Activated CD4-positive, alpha-beta memory T cell treated with anti-CD3 and anti-CD28 coated beads for 36 hours (primary cell): ENCODE data around the gene TPSB2. TPM values are rescaled to one million over a fixed set of nuclear protein-coding genes. Genes with fewer than 3 reads are reported as not detected.
"Not testable (repeated sequence)": the region's sequence is repeated elsewhere in the genome, so short reads cannot be mapped to it uniquely, and the experiment has no call there.

Source experiments
- CTCF ChIA-PET: fragments of 350-600 bp; sonication (Branson Sonifier 250); formaldehyde crosslinking; loops from one replicate; lab custom pipeline; 2021; ENCODE audit warnings: antibody characterized with exemption, inconsistent platforms; lab: Charles Lee
- POLR2A ChIA-PET: fragments of 350-600 bp; sonication (Branson Sonifier 250); formaldehyde crosslinking; loops from one replicate; lab custom pipeline; 2021; ENCODE audit warnings: antibody characterized with exemption; lab: Charles Lee
- DNase-seq: peaks from one replicate; pipeline ENCODE4 v3.0.0-alpha.2; 2020
- H3K27ac Mint-ChIP-seq: one replicate; pipeline ENCODE4 v1.8.0; 2021; ENCODE audit warnings: mixed read lengths
- H3K27me3 Mint-ChIP-seq: one replicate; pipeline ENCODE4 v1.8.0; 2021; ENCODE audit warnings: mixed read lengths
- H3K36me3 Mint-ChIP-seq: one replicate; pipeline ENCODE4 v1.8.0; 2021; ENCODE audit warnings: mixed read lengths
- H3K4me1 Mint-ChIP-seq: one replicate; pipeline ENCODE4 v1.8.0; 2021; ENCODE audit warnings: low read depth, mixed read lengths
- H3K4me3 Mint-ChIP-seq: one replicate; pipeline ENCODE4 v1.8.0; 2021; ENCODE audit warnings: mild to moderate bottlenecking, mixed read lengths
- H3K9me3 Mint-ChIP-seq: one replicate; pipeline ENCODE4 v1.8.0; 2021; ENCODE audit warnings: mixed read lengths
- intact Hi-C: fragments of 100-400 bp; cut with micrococcal nuclease; formaldehyde crosslinking; loops from one replicate; pipeline ENCODE4 v1.15.1; 2023
- total RNA-seq, 2 experiments: library from RNA; stranded (reverse); gene quantifications; one replicate each; pipeline ENCODE4 v1.2.3, GENCODE V29; 2021

Gene TPSB2
- total RNA-seq, 2 experiments from 2014 or later: not detected

GRCh38 chr16:1245452-1246020 is 15.6 kb upstream of the TPSB2 start:
- H3K4me1 Mint-ChIP-seq: no peaks in the 10 kb centered on the region
- H3K27me3 Mint-ChIP-seq: peaks cover 8% of the 10 kb centered on the region
- H3K36me3 Mint-ChIP-seq: no peaks in the 10 kb centered on the region
- no peak for DNase-seq
- H3K9me3 Mint-ChIP-seq: no peaks in the 10 kb centered on the region
- no peak overlapping the region for H3K4me3 Mint-ChIP-seq
- H3K27ac Mint-ChIP-seq: no peak overlapping the region
- intact Hi-C loops: no loop called here
- ChIA-PET CTCF (no interaction called here), POLR2A (no interaction called here)

- no peaks in the 10 kb centered on the region for H3K36me3 Mint-ChIP-seq
- peaks cover 8% of the 10 kb centered on the region for H3K27me3 Mint-ChIP-seq
- no peaks in the 10 kb centered on the region for H3K4me1 Mint-ChIP-seq
- ChIA-PET CTCF (no interaction called here), POLR2A (no interaction called here)
- H3K27ac Mint-ChIP-seq: no peak overlapping the region
- no peak overlapping the region for H3K4me3 Mint-ChIP-seq
- intact Hi-C loops: no loop called here
- no peaks in the 10 kb centered on the region for H3K9me3 Mint-ChIP-seq
- DNase-seq: no peak
Measured at GRCh38 chr16:1244881-1245280, 14.9 kb upstream of the TPSB2 start.

DNA sequence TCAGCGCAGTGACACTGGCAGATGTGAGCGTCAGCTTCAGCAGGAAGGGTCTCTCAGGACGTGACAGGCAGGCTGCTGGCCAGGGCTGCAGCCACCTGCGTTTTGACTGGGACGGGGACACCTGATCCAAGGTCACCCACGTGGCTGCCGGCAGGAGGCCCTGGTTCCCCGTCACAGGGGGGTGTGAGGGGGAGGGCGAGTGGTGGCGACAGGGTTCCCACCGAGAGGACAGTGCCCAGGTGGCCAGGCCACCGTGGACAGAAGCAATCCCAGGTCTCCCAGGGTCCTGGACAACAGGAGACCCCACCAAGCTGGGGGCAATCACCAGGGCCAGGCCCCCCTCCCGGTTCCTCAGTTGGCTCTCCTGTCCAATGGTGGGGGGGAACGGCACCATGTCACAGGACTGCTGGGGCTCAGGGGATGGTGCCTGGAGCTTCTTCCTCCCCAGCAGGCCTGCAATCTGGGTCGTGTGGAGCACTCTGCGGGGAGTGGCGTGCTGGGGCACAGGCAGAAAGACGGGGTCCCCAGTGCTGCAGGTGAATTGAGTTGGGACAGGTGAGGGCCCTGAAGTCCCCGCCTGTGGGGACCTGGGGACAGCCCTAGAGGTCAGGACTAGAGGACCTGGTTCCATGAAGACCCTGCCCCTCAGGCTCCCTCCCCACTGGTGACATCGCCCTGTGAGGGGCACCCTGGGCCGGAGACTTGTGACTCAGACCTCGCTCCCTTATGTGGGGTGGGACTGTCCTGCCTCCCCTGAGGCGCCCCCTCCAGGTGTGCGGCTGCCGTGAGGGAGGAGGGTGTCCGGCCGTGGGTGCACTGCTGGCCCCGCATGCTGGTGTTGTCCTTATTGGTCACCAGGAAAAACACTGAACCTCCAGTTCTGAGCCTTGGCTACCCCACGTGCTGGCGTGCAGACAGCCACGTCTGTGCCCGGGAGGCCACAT is 14.2 kb upstream of the TPSB2 start:
- H3K4me3 Mint-ChIP-seq, H3K27ac Mint-ChIP-seq, POLR2A ChIA-PET, CTCF ChIA-PET, H3K36me3 Mint-ChIP-seq, H3K4me1 Mint-ChIP-seq, intact Hi-C loops, H3K9me3 Mint-ChIP-seq, H3K27me3 Mint-ChIP-seq, DNase-seq: not testable (repeated sequence)

GRCh38 chr16:1243363-1243762 is 13.4 kb upstream of the TPSB2 start:
- CTCF ChIA-PET, H3K4me1 Mint-ChIP-seq, intact Hi-C loops, H3K4me3 Mint-ChIP-seq, POLR2A ChIA-PET, DNase-seq, H3K27ac Mint-ChIP-seq, H3K9me3 Mint-ChIP-seq, H3K27me3 Mint-ChIP-seq, H3K36me3 Mint-ChIP-seq: not testable (repeated sequence)

DNA sequence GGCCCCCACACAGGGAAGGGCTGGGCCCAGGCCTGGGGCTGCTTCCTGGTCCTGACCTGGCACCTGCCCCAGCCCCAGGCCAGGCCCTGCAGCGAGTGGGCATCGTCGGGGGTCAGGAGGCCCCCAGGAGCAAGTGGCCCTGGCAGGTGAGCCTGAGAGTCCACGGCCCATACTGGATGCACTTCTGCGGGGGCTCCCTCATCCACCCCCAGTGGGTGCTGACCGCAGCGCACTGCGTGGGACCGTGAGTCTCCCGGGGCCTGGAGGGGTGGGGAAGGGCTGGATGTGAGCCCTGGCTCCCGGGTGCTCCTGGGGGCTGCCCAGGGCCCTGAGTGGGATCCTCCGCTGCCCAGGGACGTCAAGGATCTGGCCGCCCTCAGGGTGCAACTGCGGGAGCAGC is 11.1 kb upstream of the TPSB2 start:
- CTCF ChIA-PET, H3K9me3 Mint-ChIP-seq, H3K4me1 Mint-ChIP-seq, POLR2A ChIA-PET, H3K4me3 Mint-ChIP-seq, H3K36me3 Mint-ChIP-seq, DNase-seq, H3K27me3 Mint-ChIP-seq, H3K27ac Mint-ChIP-seq, intact Hi-C loops: not testable (repeated sequence)

GRCh38 chr16:1240436-1240835 is 10.5 kb upstream of the TPSB2 start, which contains the start of gene TPSAB1:
TPSAB1 (plus strand) TSS chr16:1240705; CDS start chr16:1240939, 234 bp downstream.
- H3K4me1 Mint-ChIP-seq, H3K36me3 Mint-ChIP-seq, POLR2A ChIA-PET, H3K27me3 Mint-ChIP-seq, intact Hi-C loops, DNase-seq, CTCF ChIA-PET, H3K4me3 Mint-ChIP-seq, H3K27ac Mint-ChIP-seq, H3K9me3 Mint-ChIP-seq: not testable (repeated sequence)

GRCh38 chr16:1239575-1239974 is 9.6 kb upstream of the TPSB2 start:
- H3K4me3 Mint-ChIP-seq, POLR2A ChIA-PET, H3K36me3 Mint-ChIP-seq, H3K4me1 Mint-ChIP-seq, H3K27me3 Mint-ChIP-seq, CTCF ChIA-PET, intact Hi-C loops, H3K27ac Mint-ChIP-seq, DNase-seq, H3K9me3 Mint-ChIP-seq: not testable (repeated sequence)

DNA sequence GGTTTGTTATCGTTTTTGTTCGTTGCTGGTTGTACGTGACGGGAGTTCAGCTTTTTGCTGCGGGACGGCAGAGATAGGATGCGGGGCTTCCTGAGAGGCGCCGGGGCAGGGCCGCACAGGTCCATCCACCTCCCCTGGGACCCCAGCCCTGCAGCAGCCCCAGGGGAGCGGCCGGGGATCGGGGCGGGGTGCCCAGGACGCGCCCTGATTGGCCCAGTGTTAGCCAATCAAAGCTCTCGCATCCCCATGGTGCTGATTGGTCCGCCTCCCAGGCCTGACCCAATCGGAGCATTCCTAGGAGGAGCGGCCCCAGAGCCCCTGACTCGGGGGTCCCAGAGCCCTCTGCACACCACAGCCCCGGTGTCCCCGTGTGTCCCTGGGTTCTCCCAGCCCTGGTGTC is 8.9 kb upstream of the TPSB2 start:
- DNase-seq, POLR2A ChIA-PET, H3K4me3 Mint-ChIP-seq, H3K36me3 Mint-ChIP-seq, intact Hi-C loops, H3K27me3 Mint-ChIP-seq, H3K27ac Mint-ChIP-seq, H3K9me3 Mint-ChIP-seq, H3K4me1 Mint-ChIP-seq, CTCF ChIA-PET: not testable (repeated sequence)

- no peaks in the 10 kb centered on the region for H3K36me3 Mint-ChIP-seq
- H3K9me3 Mint-ChIP-seq: no peaks in the 10 kb centered on the region
- ChIA-PET POLR2A (no interaction called here), CTCF (no interaction called here)
- intact Hi-C loops: no loop called here
- no peak for DNase-seq
- no peaks in the 10 kb centered on the region for H3K27me3 Mint-ChIP-seq
- no peak overlapping the region for H3K27ac Mint-ChIP-seq
- H3K4me1 Mint-ChIP-seq: no peaks in the 10 kb centered on the region
- no peak overlapping the region for H3K4me3 Mint-ChIP-seq
Measured at GRCh38 chr16:1237990-1238389, 8.0 kb upstream of the TPSB2 start.

DNA sequence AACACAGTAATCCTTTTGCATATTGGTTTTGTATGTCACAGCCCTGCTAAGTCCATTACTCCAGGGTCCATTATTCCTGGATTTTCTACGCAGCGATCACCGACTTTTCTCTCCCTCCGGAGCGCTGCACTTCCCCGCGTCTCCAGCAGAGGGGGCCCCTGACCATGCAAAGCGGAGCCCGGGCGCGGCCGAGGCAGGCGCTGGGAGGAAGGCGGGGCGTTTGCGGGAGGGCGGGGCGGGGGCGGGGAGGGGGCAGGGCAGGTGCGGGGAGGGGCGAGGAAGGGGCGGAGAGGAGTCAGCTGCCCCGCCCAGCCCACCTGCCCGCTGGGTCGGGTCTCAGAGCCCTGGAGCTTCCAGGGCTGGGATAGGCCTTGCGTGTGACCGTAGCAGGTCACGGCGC is 6.7 kb upstream of the TPSB2 start:
- H3K4me1 Mint-ChIP-seq, H3K4me3 Mint-ChIP-seq, DNase-seq, H3K27me3 Mint-ChIP-seq, CTCF ChIA-PET, intact Hi-C loops, H3K9me3 Mint-ChIP-seq, H3K36me3 Mint-ChIP-seq, H3K27ac Mint-ChIP-seq, POLR2A ChIA-PET: not testable (repeated sequence)

GRCh38 chr16:1232049-1232748 is 2.2 kb upstream of the TPSB2 start:
- H3K27me3 Mint-ChIP-seq, H3K9me3 Mint-ChIP-seq, H3K4me1 Mint-ChIP-seq, H3K4me3 Mint-ChIP-seq, intact Hi-C loops, H3K36me3 Mint-ChIP-seq, CTCF ChIA-PET, DNase-seq, H3K27ac Mint-ChIP-seq, POLR2A ChIA-PET: not testable (repeated sequence)

- H3K9me3 Mint-ChIP-seq, H3K4me3 Mint-ChIP-seq, intact Hi-C loops, H3K4me1 Mint-ChIP-seq, CTCF ChIA-PET, H3K27me3 Mint-ChIP-seq, H3K36me3 Mint-ChIP-seq, H3K27ac Mint-ChIP-seq, DNase-seq, POLR2A ChIA-PET: not testable (repeated sequence)
Measured at GRCh38 chr16:1231301-1231700, 1.3 kb upstream of the TPSB2 start.
